GM21381 (cell line): Measurements from ENCODE around the gene ACOT12.

Source experiments
- ATAC-seq: cut with Tn5 transposase; IDR thresholded peaks from one replicate; pipeline ENCODE4 v1.9.1; 2021; ENCODE audit warnings: mild to moderate bottlenecking, moderate library complexity; ENCODE audit not compliant: unreplicated experiment

ACOT12 gene

GRCh38 chr5:81401266-81401665 lies 7.3 kb upstream of the ACOT12 start:
- no peak for ATAC-seq

GRCh38 chr5:81400375-81400774 lies 6.4 kb upstream of the ACOT12 start:
- ATAC-seq: no peak

GRCh38 chr5:81398741-81399140 lies 4.8 kb upstream of the ACOT12 start:
- no peak for ATAC-seq

- no peak for ATAC-seq
These were observed 3.2 kb upstream of the ACOT12 start for GRCh38 chr5:81397176-81397575.

GRCh38 chr5:81395262-81395661 lies 1.3 kb upstream of the ACOT12 start:
- ATAC-seq: no peak

- no peak for ATAC-seq
These were observed 528 bp downstream of the ACOT12 start for GRCh38 chr5:81393430-81393782.

GRCh38 chr5:81389025-81389424 lies 4.9 kb downstream of the ACOT12 start:
- no peak for ATAC-seq

GRCh38 chr5:81388169-81388568 lies 5.8 kb downstream of the ACOT12 start:
- no peak for ATAC-seq

- ATAC-seq: no peak
These were observed 10.1 kb downstream of the ACOT12 start for GRCh38 chr5:81383867-81384266.

GRCh38 chr5:81371354-81371876 lies 22.5 kb downstream of the ACOT12 start:
- no peak for ATAC-seq

- ATAC-seq: no peak
These were observed 23.0 kb downstream of the ACOT12 start for GRCh38 chr5:81370912-81371311.

- no peak for ATAC-seq
These were observed 28.4 kb downstream of the ACOT12 start for GRCh38 chr5:81365541-81365940.

- no peak for ATAC-seq
These were observed 30.7 kb downstream of the ACOT12 start for GRCh38 chr5:81363093-81363871.

- no peak for ATAC-seq
These were observed 32.3 kb downstream of the ACOT12 start for GRCh38 chr5:81361600-81361999.

GRCh38 chr5:81360640-81361039 lies 33.3 kb downstream of the ACOT12 start:
- ATAC-seq: no peak

- no peak for ATAC-seq
These were observed 34.1 kb downstream of the ACOT12 start for GRCh38 chr5:81359881-81360280.

- ATAC-seq: no peak
These were observed 34.8 kb downstream of the ACOT12 start for GRCh38 chr5:81359108-81359507.

GRCh38 chr5:81355291-81356251 lies 38.4 kb downstream of the ACOT12 start:
- ATAC-seq: no peak

GRCh38 chr5:81354093-81354492 lies 39.8 kb downstream of the ACOT12 start:
- no peak for ATAC-seq

GRCh38 chr5:81353189-81353588 lies 40.7 kb downstream of the ACOT12 start:
- no peak for ATAC-seq

GRCh38 chr5:81350507-81350906 lies 43.4 kb downstream of the ACOT12 start:
- no peak for ATAC-seq

GRCh38 chr5:81349161-81349560 lies 44.8 kb downstream of the ACOT12 start:
- no peak for ATAC-seq
